ENCODE data around the gene KRTAP4-16. TPM values are rescaled to one million over a fixed set of nuclear protein-coding genes. Genes with fewer than 3 reads are reported as not detected.
"Not testable (repeated sequence)": the region's sequence is repeated elsewhere in the genome, so short reads cannot be mapped to it uniquely, and the experiment has no call there.

The KRTAP4-16 gene
- not detected in 2 replicates for total RNA-seq (2014; rRNA removed; shearing (Covaris generic))
- polyA plus RNA-seq (2015; cell fraction: cytosol; rRNA removed), result not detected in 2 replicates
- polyA plus RNA-seq (2015; cell fraction: nucleus; rRNA removed), result not detected in 2 replicates

GRCh38 chr17:41101586-41102259 lies at the start of gene KRTAP4-16:
Gene KRTAP4-16 (minus strand): TSS chr17:41102209. CDS start chr17:41102209, 0 bp downstream.
- no peak for DNase-seq (ENCODE audit: low read depth, low spot score)
- in situ Hi-C loops (cut with HindIII; ENCODE audit: low pct_unique_long_range_greater_than_20kb, low sequenced_read_pairs), result no loop called here

- DNase-seq (ENCODE audit: low read depth, low spot score), result no peak
- in situ Hi-C loops (cut with HindIII; ENCODE audit: low pct_unique_long_range_greater_than_20kb, low sequenced_read_pairs), result no loop called here
Measured at GRCh38 chr17:41151525-41151924, 49.5 kb upstream of the KRTAP4-16 start.

DNA sequence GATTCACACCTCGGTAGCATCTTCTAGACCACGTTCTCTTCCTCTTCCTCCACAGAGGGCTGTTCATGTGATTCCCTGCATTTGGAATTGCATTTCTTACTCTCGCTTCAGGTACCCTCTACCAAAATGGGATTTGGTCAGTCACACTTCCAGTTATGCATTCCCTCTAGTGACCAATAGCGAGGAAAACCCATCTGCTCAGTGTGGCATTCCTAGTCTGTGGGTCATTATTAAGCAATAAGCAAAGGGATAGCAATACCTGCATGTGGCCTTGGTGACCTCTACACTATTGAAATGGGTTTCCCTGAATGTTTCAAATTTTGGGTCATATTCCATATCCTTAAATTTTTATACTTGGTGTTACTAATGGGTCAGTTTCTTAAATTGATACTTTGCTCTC lies 48.0 kb upstream of the KRTAP4-16 start:
- in situ Hi-C loops (cut with HindIII; ENCODE audit: low pct_unique_long_range_greater_than_20kb, low sequenced_read_pairs), result no loop called here
- DNase-seq (ENCODE audit: low read depth, low spot score), result no peak

DNA sequence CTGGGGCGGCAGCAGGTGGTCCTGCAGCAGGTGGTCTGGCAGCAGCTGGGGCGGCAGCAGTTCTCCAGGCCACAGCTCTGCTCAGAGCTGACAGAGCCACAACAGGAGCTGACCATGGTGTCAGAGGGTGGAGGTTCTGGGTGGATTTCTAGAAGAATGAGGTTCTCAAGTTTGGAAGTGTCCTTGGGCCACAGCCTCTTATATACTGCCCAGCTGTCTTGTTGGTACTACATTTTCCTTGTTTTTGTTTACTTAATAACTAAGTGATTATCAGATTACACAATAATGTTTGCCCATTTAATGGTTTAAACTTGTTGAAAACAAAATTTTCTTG lies 47.6 kb upstream of the KRTAP4-16 start, which contains the start of gene KRTAP4-5:
Gene KRTAP4-5, minus strand, starts transcription at position 174 of the 334 bp plus-strand sequence. Its CDS starts 58 bp downstream, at position 116.
- in situ Hi-C loops (cut with HindIII; ENCODE audit: low pct_unique_long_range_greater_than_20kb, low sequenced_read_pairs), result no loop called here
- no peak for DNase-seq (ENCODE audit: low read depth, low spot score)

DNA sequence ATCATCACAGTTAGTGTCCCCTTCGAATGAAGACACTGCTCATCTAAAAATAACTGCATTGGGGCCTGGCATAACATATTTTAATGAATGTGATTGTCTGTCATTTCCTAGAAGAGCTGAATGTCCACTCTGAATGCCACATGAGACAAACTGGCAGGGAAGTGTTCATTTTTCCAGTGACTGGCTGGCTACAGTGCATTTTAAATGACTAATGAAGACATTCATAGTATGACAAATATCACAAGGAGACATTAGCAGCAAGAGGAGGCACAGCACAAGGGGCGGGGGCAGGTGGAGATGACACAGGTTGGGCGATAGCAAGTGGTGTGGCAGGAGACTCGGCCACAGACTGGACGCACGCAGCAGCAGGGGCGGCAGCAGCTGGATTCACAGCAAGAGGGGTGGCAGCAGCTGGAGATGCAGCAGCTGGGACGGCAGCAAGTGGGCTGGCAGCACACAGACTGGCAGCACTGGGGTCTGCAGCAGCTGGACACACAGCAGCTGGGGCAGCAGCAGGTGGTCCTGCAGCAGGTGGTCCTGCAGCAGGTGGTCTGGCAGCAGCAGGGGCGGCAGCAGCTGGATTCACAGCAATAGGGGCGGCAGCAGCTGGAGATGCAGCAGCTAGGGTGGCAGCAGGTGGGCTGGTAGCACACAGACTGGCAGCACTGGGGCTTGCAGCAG lies 47.1 kb upstream of the KRTAP4-16 start:
- DNase-seq (ENCODE audit: low read depth, low spot score); in situ Hi-C loops (cut with HindIII; ENCODE audit: low pct_unique_long_range_greater_than_20kb, low sequenced_read_pairs): not testable (repeated sequence)

GRCh38 chr17:41147531-41148204 lies 45.7 kb upstream of the KRTAP4-16 start:
- in situ Hi-C loops (cut with HindIII; ENCODE audit: low pct_unique_long_range_greater_than_20kb, low sequenced_read_pairs), result no loop called here
- DNase-seq (ENCODE audit: low read depth, low spot score), result no peak

GRCh38 chr17:41145261-41145660 lies 43.3 kb upstream of the KRTAP4-16 start:
- no peak for DNase-seq (ENCODE audit: low read depth, low spot score)
- in situ Hi-C loops (cut with HindIII; ENCODE audit: low pct_unique_long_range_greater_than_20kb, low sequenced_read_pairs), result no loop called here

- in situ Hi-C loops (cut with HindIII; ENCODE audit: low pct_unique_long_range_greater_than_20kb, low sequenced_read_pairs), result no loop called here
- no peak for DNase-seq (ENCODE audit: low read depth, low spot score)
Measured at GRCh38 chr17:41144846-41145245, 42.8 kb upstream of the KRTAP4-16 start.

GRCh38 chr17:41141361-41141760 lies 39.4 kb upstream of the KRTAP4-16 start:
- in situ Hi-C loops (cut with HindIII; ENCODE audit: low pct_unique_long_range_greater_than_20kb, low sequenced_read_pairs), result no loop called here
- DNase-seq (ENCODE audit: low read depth, low spot score), result no peak

GRCh38 chr17:41140360-41141131 lies 38.5 kb upstream of the KRTAP4-16 start, which contains the start of gene KRTAP4-6:
Gene KRTAP4-6 (minus strand): TSS chr17:41140544. CDS start chr17:41140487, 57 bp downstream.
- in situ Hi-C loops (cut with HindIII; ENCODE audit: low pct_unique_long_range_greater_than_20kb, low sequenced_read_pairs), result no loop called here
- no peak for DNase-seq (ENCODE audit: low read depth, low spot score)

DNA sequence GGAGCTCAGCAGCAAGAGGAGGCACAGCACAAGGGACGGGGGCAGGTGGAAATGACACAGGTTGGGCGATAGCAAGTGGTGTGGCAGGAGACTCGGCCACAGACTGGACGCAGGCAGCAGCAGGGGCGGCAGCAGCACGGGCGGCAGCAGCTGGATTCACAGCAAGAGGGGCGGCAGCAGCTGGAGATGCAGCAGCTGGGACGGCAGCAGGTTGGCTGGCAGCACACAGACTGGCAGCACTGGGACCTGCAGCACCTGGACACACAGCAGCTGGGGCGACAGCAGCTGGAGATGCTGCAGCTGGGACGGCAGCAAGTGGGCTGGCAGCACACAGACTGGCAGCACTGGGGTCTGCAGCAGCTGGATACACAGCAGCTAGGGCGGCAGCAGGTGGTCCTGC lies 37.9 kb upstream of the KRTAP4-16 start:
- DNase-seq (ENCODE audit: low read depth, low spot score); in situ Hi-C loops (cut with HindIII; ENCODE audit: low pct_unique_long_range_greater_than_20kb, low sequenced_read_pairs): not testable (repeated sequence)

- no peak for DNase-seq (ENCODE audit: low read depth, low spot score)
- in situ Hi-C loops (cut with HindIII; ENCODE audit: low pct_unique_long_range_greater_than_20kb, low sequenced_read_pairs), result no loop called here
Measured at GRCh38 chr17:41133880-41134735, 32.1 kb upstream of the KRTAP4-16 start.

DNA sequence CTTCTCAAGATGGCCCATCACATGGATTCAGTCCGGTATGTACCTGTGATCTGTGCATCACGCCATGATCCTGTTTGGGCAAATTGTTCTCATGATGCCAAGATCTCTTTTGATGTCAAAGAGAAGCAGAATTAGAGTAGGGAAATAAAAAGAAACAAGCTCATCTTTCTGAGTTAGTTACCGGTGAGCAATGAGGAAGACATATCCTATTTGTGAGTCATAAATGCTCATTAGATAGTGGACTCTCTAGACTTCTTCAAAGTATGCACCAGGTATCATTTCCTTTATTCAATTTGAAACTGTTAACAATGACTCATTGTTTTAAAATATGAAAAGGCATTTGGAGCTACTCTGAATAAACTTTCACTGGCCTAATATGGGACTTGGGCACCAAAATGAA lies 30.0 kb upstream of the KRTAP4-16 start:
- no peak for DNase-seq (ENCODE audit: low read depth, low spot score)
- in situ Hi-C loops (cut with HindIII; ENCODE audit: low pct_unique_long_range_greater_than_20kb, low sequenced_read_pairs), result no loop called here

GRCh38 chr17:41127371-41127770 lies 25.4 kb upstream of the KRTAP4-16 start:
- DNase-seq (ENCODE audit: low read depth, low spot score), result no peak
- in situ Hi-C loops (cut with HindIII; ENCODE audit: low pct_unique_long_range_greater_than_20kb, low sequenced_read_pairs), result no loop called here

DNA sequence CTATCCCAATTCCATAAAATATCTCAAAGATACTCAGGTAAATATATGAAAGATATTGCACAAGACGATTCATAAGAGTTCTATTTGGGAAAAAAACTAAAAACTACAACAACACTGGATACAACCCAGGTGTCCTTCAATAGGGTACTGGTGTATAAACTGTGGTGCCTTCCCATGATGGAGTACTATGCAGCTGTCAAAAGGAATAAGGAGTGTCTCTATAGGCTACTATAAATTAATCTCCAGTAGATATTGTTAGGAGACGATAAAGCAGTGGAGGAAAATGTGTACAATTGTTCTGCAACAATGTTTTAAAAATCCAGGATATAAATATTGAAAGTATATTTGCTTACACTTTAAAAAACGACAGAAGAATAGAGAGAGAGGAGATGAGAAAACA lies 24.4 kb upstream of the KRTAP4-16 start:
- in situ Hi-C loops (cut with HindIII; ENCODE audit: low pct_unique_long_range_greater_than_20kb, low sequenced_read_pairs), result no loop called here
- no peak for DNase-seq (ENCODE audit: low read depth, low spot score)

DNA sequence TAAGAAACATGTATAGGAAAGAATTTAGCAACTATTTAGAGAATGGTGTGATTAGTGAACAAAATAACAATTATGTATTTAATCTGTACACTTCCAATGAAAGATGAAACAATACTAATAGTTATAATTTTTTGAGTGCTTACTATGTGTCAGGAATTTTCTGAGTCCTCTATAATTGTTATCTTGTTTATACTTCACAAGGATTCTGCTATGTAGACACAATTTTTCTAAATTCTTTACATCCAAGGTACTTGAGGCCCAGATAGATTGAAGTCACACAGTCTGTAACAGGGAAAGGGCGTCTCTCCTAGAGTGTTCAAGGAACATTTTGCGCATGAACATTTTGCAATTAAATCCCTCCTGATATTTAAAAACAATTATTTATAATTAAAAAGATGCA lies 23.1 kb upstream of the KRTAP4-16 start:
- in situ Hi-C loops (cut with HindIII; ENCODE audit: low pct_unique_long_range_greater_than_20kb, low sequenced_read_pairs), result no loop called here
- DNase-seq (ENCODE audit: low read depth, low spot score), result no peak

GRCh38 chr17:41123991-41124371 lies 22.0 kb upstream of the KRTAP4-16 start, which contains the start of gene KRTAP4-12:
Gene KRTAP4-12 (minus strand): TSS chr17:41124182. CDS start chr17:41124122, 60 bp downstream.
- DNase-seq (ENCODE audit: low read depth, low spot score); in situ Hi-C loops (cut with HindIII; ENCODE audit: low pct_unique_long_range_greater_than_20kb, low sequenced_read_pairs): not testable (repeated sequence)

Measured in SK-MEL-5 (cell line).